Activated B cell treated with CpG ODN at 0.5 μM for 24 hours (primary cell): ENCODE results near the gene CTSS. TPM values are rescaled to one million over a fixed set of nuclear protein-coding genes. Genes with fewer than 3 reads are reported as not detected.

Experiments
- ATAC-seq: fragments of 200-7000 bp; cut with Tn5 transposase; one replicate; pipeline ENCODE4 v1.10.0; 2021; ENCODE audit warnings: low read depth, mild to moderate bottlenecking, moderate library complexity
- CTCF ChIA-PET: fragments of 350-600 bp; sonication (Branson Sonifier 250); formaldehyde crosslinking; loops from one replicate; lab custom pipeline; 2021; ENCODE audit warnings: antibody characterized with exemption; lab: Charles Lee
- POLR2A ChIA-PET: fragments of 350-600 bp; sonication (Branson Sonifier 250); formaldehyde crosslinking; loops from one replicate; lab custom pipeline; 2021; ENCODE audit warnings: antibody characterized with exemption; lab: Charles Lee
- DNase-seq: peaks from one replicate; pipeline ENCODE4 v3.0.0; 2022
- H3K27ac Mint-ChIP-seq: one replicate; pipeline ENCODE4 v1.8.0; 2020; ENCODE audit warnings: mixed read lengths
- H3K27me3 Mint-ChIP-seq: one replicate; pipeline ENCODE4 v1.8.0; 2021; ENCODE audit warnings: mixed read lengths
- H3K36me3 Mint-ChIP-seq: one replicate; pipeline ENCODE4 v1.8.0; 2021; ENCODE audit warnings: low read depth, mixed read lengths
- H3K4me1 Mint-ChIP-seq: one replicate; pipeline ENCODE4 v1.8.0; 2021; ENCODE audit warnings: mixed read lengths
- H3K4me3 Mint-ChIP-seq: one replicate; pipeline ENCODE4 v1.8.0; 2020; ENCODE audit warnings: mild to moderate bottlenecking, mixed read lengths
- H3K9me3 Mint-ChIP-seq: one replicate; pipeline ENCODE4 v1.8.0; 2020; ENCODE audit warnings: mixed read lengths
- CTCF ChIP-seq: fragments of 200-600 bp; IDR thresholded peaks from one replicate; pipeline ENCODE4 v1.8.0; 2022; ENCODE audit warnings: antibody characterized with exemption, mild to moderate bottlenecking
- intact Hi-C: fragments of 100-400 bp; cut with micrococcal nuclease; formaldehyde crosslinking; loops from one replicate; pipeline ENCODE4 v1.15.1; 2024
- total RNA-seq: library from RNA; stranded (reverse); gene quantifications from 2 replicates; pipeline ENCODE4 v1.2.3, GENCODE V29; 2022

CTSS gene
- total RNA-seq, 1 donor from 2014 or later, result 162 TPM

- H3K9me3 Mint-ChIP-seq, result no peaks in the 10 kb centered on the region
These were observed 81.7 kb downstream of the CTSS start for GRCh38 chr1:150683914-150684313.

More at GRCh38 chr1:150683914-150684313, 81.7 kb downstream of the CTSS start:
- peak; percentile 40 for ATAC-seq
- peak overlapping the region; percentile 43 for H3K27ac Mint-ChIP-seq
- ChIA-PET CTCF (no interaction called here), POLR2A (interaction anchor here (0.6 to 1.6 kb wide), 5 partner anchors 16 to 765 kb away, joined by 3 to 13 read pairs (median 4); partner anchors contain the start of gene ENSA)
- no peak for DNase-seq
- H3K36me3 Mint-ChIP-seq, result peaks cover 31% of the 10 kb centered on the region
- peaks cover 10% of the 10 kb centered on the region for H3K4me1 Mint-ChIP-seq
- intact Hi-C loops, result no loop called here
- no peaks in the 10 kb centered on the region for H3K27me3 Mint-ChIP-seq
- no peak overlapping the region for H3K4me3 Mint-ChIP-seq
- no peak for TF ChIP-seq CTCF

Other genes with a start within 250 kb of the CTSS start
- gene ADAMTSL4, start 216.4 kb downstream of the CTSS start, total RNA-seq, result 0.11 TPM in 1 of 2 replicates, not detected in the other
- gene MCL1, start 186.2 kb downstream of the CTSS start, total RNA-seq, result 224 and 233 TPM in 2 replicates
- 202 and 227 TPM in 2 replicates for gene ENSA, start 136.2 kb downstream of the CTSS start, total RNA-seq
- gene GOLPH3L, start 68.6 kb downstream of the CTSS start, total RNA-seq, result 19.7 and 22.5 TPM in 2 replicates
- 1.4 and 1.6 TPM in 2 replicates for gene HORMAD1, start 44.9 kb downstream of the CTSS start, total RNA-seq
- gene CTSK, start 42.5 kb upstream of the CTSS start, total RNA-seq, result 2.1 and 3.5 TPM in 2 replicates
- 35.9 and 40.5 TPM in 2 replicates for gene ARNT, start 110.8 kb upstream of the CTSS start, total RNA-seq
- gene CTXND2, start 121.4 kb upstream of the CTSS start, total RNA-seq, result not detected in 2 replicates
- 101 and 105 TPM in 2 replicates for gene SETDB1, start 160.6 kb upstream of the CTSS start, total RNA-seq
- 95.5 and 106 TPM in 2 replicates for gene CERS2, start 209.1 kb upstream of the CTSS start, total RNA-seq
- not detected in 2 replicates for gene ANXA9, start 216.5 kb upstream of the CTSS start, total RNA-seq
- gene MINDY1, start 241.1 kb upstream of the CTSS start, total RNA-seq, result 8.9 and 10.7 TPM in 2 replicates
- gene PRUNE1, start 242.7 kb upstream of the CTSS start, total RNA-seq, result 12.9 and 14.2 TPM in 2 replicates